Muscle of leg (tissue), 11 donors: ENCODE measurements around the gene SEC14L2. TPM values are rescaled to one million over a fixed set of nuclear protein-coding genes. Genes with fewer than 3 reads are reported as not detected.
"Not testable (repeated sequence)": the region's sequence is repeated elsewhere in the genome, so short reads cannot be mapped to it uniquely, and the experiment has no call there.

Experiments used
- DNase-seq: peaks from one replicate; pipeline ENCODE4 v3.0.0; 2013
- H3K27ac ChIP-seq: one replicate; pipeline ENCODE4 v1.5.1; 2013; ENCODE audit warnings: mild to moderate bottlenecking, low read length, control low read depth
- H3K27me3 ChIP-seq: one replicate; pipeline ENCODE4 v1.6.1; 2013; ENCODE audit warnings: low read length; ENCODE audit not compliant: control insufficient read depth, insufficient read depth
- H3K36me3 ChIP-seq: one replicate; pipeline ENCODE4 v1.6.1; 2013; ENCODE audit warnings: low read length; ENCODE audit not compliant: control insufficient read depth, insufficient read depth
- H3K4me1 ChIP-seq: one replicate; pipeline ENCODE4 v1.6.1; 2013; ENCODE audit warnings: low read length; ENCODE audit not compliant: control insufficient read depth, insufficient read depth
- H3K4me3 ChIP-seq: one replicate; pipeline ENCODE4 v1.5.1; 2013; ENCODE audit warnings: low read length, control low read depth
- H3K9me3 ChIP-seq: replicated peaks from 2 replicates; pipeline ENCODE4 v1.6.1; 2013; ENCODE audit warnings: low read depth, low read length; ENCODE audit not compliant: control insufficient read depth
- WGBS: methylation state at CpG from one replicate; pipeline ENCODE4 v1.1.5; 2013; ENCODE audit warnings: missing lambda C conversion rate; ENCODE audit not compliant: insufficient coverage; 5-methylcytosine and 5-hydroxymethylcytosine counted together
- polyA plus RNA-seq, 8 donors: library from polyadenylated mRNA; unstranded; fragments of 120-200 nt; gene quantifications; one replicate each; pipeline versions ENCODE4 v1.2.1 to v1.2.3, GENCODE V29; 2013; ENCODE audit warnings: inconsistent platforms in 1 of 8, low replicate concordance in 1 of 8; ENCODE audit not compliant: insufficient read length in 8 of 8, insufficient read depth in 1 of 8
- total RNA-seq: library from RNA; stranded (reverse); fragments of 120-200 nt; gene quantifications from one replicate; pipeline ENCODE4 v1.2.4, GENCODE V29; 2013

The SEC14L2 gene
- total and polyA plus RNA-seq, 9 donors, result 1.5 to 3.8 (median 2.1) TPM

- no CpG with 5 or more reads among the region's 5 CpGs for whole genome bisulfite sequencing
These were observed 5.4 kb downstream of the SEC14L2 start for GRCh38 chr22:30402028-30402765.

GRCh38 chr22:30402766-30403104, 5.9 kb downstream of the SEC14L2 start:
- no CpG with 5 or more reads among the region's 5 CpGs for WGBS
- peaks cover 14% of the 10 kb centered on the region for H3K27me3 ChIP-seq
- DNase-seq, result not testable (repeated sequence)

More at GRCh38 chr22:30402028-30402765, 5.4 kb downstream of the SEC14L2 start:
- DNase-seq, result peak; percentile 49
- peaks cover 22% of the 10 kb centered on the region for H3K4me1 ChIP-seq
- peaks cover 7% of the 10 kb centered on the region for H3K36me3 ChIP-seq
- no peak overlapping the region for H3K27ac ChIP-seq
- H3K4me3 ChIP-seq, result no peak overlapping the region
- H3K27me3 ChIP-seq, result peaks cover 19% of the 10 kb centered on the region
- H3K9me3 ChIP-seq, result no peaks in the 10 kb centered on the region

GRCh38 chr22:30404307-30404706, 7.5 kb downstream of the SEC14L2 start:
- peaks cover 14% of the 10 kb centered on the region for H3K36me3 ChIP-seq
- no peak for DNase-seq
- H3K4me3 ChIP-seq, result no peak overlapping the region
- H3K27me3 ChIP-seq, result peaks cover 6% of the 10 kb centered on the region
- no peak overlapping the region for H3K27ac ChIP-seq
- 72% methylated on average over 6 of the region's 6 CpGs for WGBS
- peaks cover 11% of the 10 kb centered on the region for H3K4me1 ChIP-seq
- H3K9me3 ChIP-seq, result no peaks in the 10 kb centered on the region

More at GRCh38 chr22:30402766-30403104, 5.9 kb downstream of the SEC14L2 start:
- Histone ChIP-seq H3K4me1 (peaks cover 17% of the 10 kb centered on the region), H3K36me3 (peaks cover 11% of the 10 kb centered on the region)
- H3K27ac ChIP-seq, H3K4me3 ChIP-seq, H3K9me3 ChIP-seq: not testable (repeated sequence)

GRCh38 chr22:30405731-30406130, 8.9 kb downstream of the SEC14L2 start:
- Histone ChIP-seq H3K27me3 (no peaks in the 10 kb centered on the region), H3K4me1 (peaks cover 11% of the 10 kb centered on the region), H3K4me3 (no peak overlapping the region), H3K27ac (no peak overlapping the region), H3K36me3 (peaks cover 17% of the 10 kb centered on the region), H3K9me3 (no peaks in the 10 kb centered on the region)
- 100% methylated on average over 1 of the region's 4 CpGs for WGBS
- no peak for DNase-seq

- 79% methylated on average over 6 of the region's 6 CpGs for WGBS
- no peaks in the 10 kb centered on the region for H3K27me3 ChIP-seq
- peaks cover 11% of the 10 kb centered on the region for H3K4me1 ChIP-seq
- H3K27ac ChIP-seq, result no peak overlapping the region
- no peak overlapping the region for H3K4me3 ChIP-seq
- H3K36me3 ChIP-seq, result peaks cover 17% of the 10 kb centered on the region
- DNase-seq, result no peak
- no peaks in the 10 kb centered on the region for H3K9me3 ChIP-seq
These were observed 9.6 kb downstream of the SEC14L2 start for GRCh38 chr22:30406400-30406799.

GRCh38 chr22:30408388-30409102, 11.7 kb downstream of the SEC14L2 start:
- H3K36me3 ChIP-seq, result peaks cover 26% of the 10 kb centered on the region

GRCh38 chr22:30411780-30412179, 15.0 kb downstream of the SEC14L2 start:
- no peak overlapping the region for H3K27ac ChIP-seq
- DNase-seq, result no peak
- no peak overlapping the region for H3K4me3 ChIP-seq
- WGBS, result 94% methylated on average over 2 of the region's 3 CpGs
- H3K27me3 ChIP-seq, result no peaks in the 10 kb centered on the region
- H3K9me3 ChIP-seq, result no peaks in the 10 kb centered on the region
- peaks cover 2% of the 10 kb centered on the region for H3K4me1 ChIP-seq
- H3K36me3 ChIP-seq, result peaks cover 44% of the 10 kb centered on the region

More at GRCh38 chr22:30408388-30409102, 11.7 kb downstream of the SEC14L2 start:
- WGBS, result 75% methylated on average over 12 of the region's 13 CpGs
- no peak overlapping the region for H3K27ac ChIP-seq
- peaks cover 4% of the 10 kb centered on the region for H3K4me1 ChIP-seq
- no peak overlapping the region for H3K4me3 ChIP-seq
- H3K27me3 ChIP-seq, result no peaks in the 10 kb centered on the region
- H3K9me3 ChIP-seq, result no peaks in the 10 kb centered on the region
- DNase-seq, result no peak

GRCh38 chr22:30413001-30413400, 16.2 kb downstream of the SEC14L2 start:
- Histone ChIP-seq H3K4me1 (peaks cover 2% of the 10 kb centered on the region), H3K27me3 (no peaks in the 10 kb centered on the region), H3K9me3 (no peaks in the 10 kb centered on the region), H3K27ac (no peak overlapping the region), H3K4me3 (no peak overlapping the region), H3K36me3 (peaks cover 41% of the 10 kb centered on the region)
- DNase-seq, result no peak
- WGBS, result 68% methylated on average over 4 of the region's 4 CpGs

GRCh38 chr22:30413745-30414524, 17.1 kb downstream of the SEC14L2 start:
- Histone ChIP-seq H3K4me1 (peaks cover 2% of the 10 kb centered on the region), H3K27ac (no peak overlapping the region), H3K9me3 (no peaks in the 10 kb centered on the region), H3K27me3 (no peaks in the 10 kb centered on the region), H3K4me3 (no peak overlapping the region), H3K36me3 (peaks cover 48% of the 10 kb centered on the region)
- DNase-seq, result no peak
- WGBS, result 60% methylated on average over 1 of the region's 5 CpGs

GRCh38 chr22:30414525-30415047, 17.8 kb downstream of the SEC14L2 start:
- no peaks in the 10 kb centered on the region for H3K9me3 ChIP-seq
- H3K27ac ChIP-seq, result no peak overlapping the region
- WGBS, result 80% methylated on average over 1 of the region's 4 CpGs
- H3K4me1 ChIP-seq, result peaks cover 2% of the 10 kb centered on the region
- H3K36me3 ChIP-seq, result peaks cover 46% of the 10 kb centered on the region
- H3K4me3 ChIP-seq, result no peak overlapping the region
- H3K27me3 ChIP-seq, result no peaks in the 10 kb centered on the region
- no peak for DNase-seq
